CD4-positive, alpha-beta memory T cell (primary cell): ENCODE data around the gene TRIM61. TPM values are rescaled to one million over a fixed set of nuclear protein-coding genes. Genes with fewer than 3 reads are reported as not detected.
"Not testable (repeated sequence)": the region's sequence is repeated elsewhere in the genome, so short reads cannot be mapped to it uniquely, and the experiment has no call there.

Source experiments
- CTCF ChIA-PET: fragments of 350-600 bp; sonication (Branson Sonifier 250); formaldehyde crosslinking; loops from one replicate; lab custom pipeline; 2021; ENCODE audit warnings: inconsistent platforms; ENCODE audit not compliant: partially characterized antibody; lab: Charles Lee
- POLR2A ChIA-PET: fragments of 350-600 bp; sonication (Branson Sonifier 250); formaldehyde crosslinking; loops from one replicate; lab custom pipeline; 2021; ENCODE audit not compliant: partially characterized antibody; lab: Charles Lee
- DNase-seq, 5 donors: peaks; one replicate each; pipeline versions ENCODE4 v3.0.0 to v3.0.0-alpha.2; 2020 to 2022; ENCODE audit warnings: mixed read lengths in 1 of 5
- H3K27ac ChIP-seq: one replicate; pipeline ENCODE4 v1.7.0; 2013; ENCODE audit warnings: low read depth, low read length
- H3K27me3 ChIP-seq: 2 replicates; pipeline ENCODE4 v1.7.0; 2013; ENCODE audit warnings: mild to moderate bottlenecking, low read length, moderate library complexity; ENCODE audit not compliant: insufficient read depth
- H3K36me3 ChIP-seq: 2 replicates; pipeline ENCODE4 v1.7.0; 2013; ENCODE audit warnings: mild to moderate bottlenecking, low read length, moderate library complexity; ENCODE audit not compliant: insufficient read depth
- H3K4me1 ChIP-seq: 2 replicates; pipeline ENCODE4 v1.7.0; 2013; ENCODE audit warnings: mild to moderate bottlenecking, low read length, moderate library complexity; ENCODE audit not compliant: insufficient read depth
- H3K4me3 ChIP-seq, 2 donors: one replicate each; pipeline ENCODE4 v1.7.0; 2013; ENCODE audit warnings: low read length in 2 of 2, mild to moderate bottlenecking in 1 of 2
- H3K9me3 ChIP-seq, 2 donors: one replicate each; pipeline ENCODE4 v1.7.0; 2013; ENCODE audit warnings: low read length in 2 of 2, control low read depth in 1 of 2; ENCODE audit not compliant: control insufficient read depth in 1 of 2
- H3K27ac Mint-ChIP-seq, 7 donors: one replicate each; pipeline ENCODE4 v1.8.0; 2020 to 2021; ENCODE audit warnings: mixed read lengths in 7 of 7, mild to moderate bottlenecking in 6 of 7, inconsistent platforms in 3 of 7, moderate library complexity in 3 of 7
- H3K27me3 Mint-ChIP-seq, 2 donors: one replicate each; pipeline ENCODE4 v1.8.0; 2020 to 2021; ENCODE audit warnings: mixed read lengths in 2 of 2
- H3K36me3 Mint-ChIP-seq, 2 donors: one replicate each; pipeline ENCODE4 v1.8.0; 2020 to 2021; ENCODE audit warnings: mixed read lengths in 2 of 2, inconsistent platforms in 1 of 2, mild to moderate bottlenecking in 1 of 2
- H3K4me1 Mint-ChIP-seq, 4 donors: one replicate each; pipeline ENCODE4 v1.8.0; 2020 to 2021; ENCODE audit warnings: mixed read lengths in 4 of 4, mild to moderate bottlenecking in 1 of 4
- H3K4me3 Mint-ChIP-seq, 8 donors: one replicate each; pipeline ENCODE4 v1.8.0; 2020 to 2021; ENCODE audit warnings: mixed read lengths in 8 of 8, mild to moderate bottlenecking in 7 of 8, moderate library complexity in 6 of 8, inconsistent platforms in 3 of 8
- H3K9me3 Mint-ChIP-seq, 8 donors: one replicate each; pipeline ENCODE4 v1.8.0; 2020 to 2021; ENCODE audit warnings: mixed read lengths in 8 of 8, mild to moderate bottlenecking in 5 of 8, inconsistent platforms in 3 of 8, moderate library complexity in 1 of 8
- intact Hi-C: fragments of 100-400 bp; cut with micrococcal nuclease; formaldehyde crosslinking; loops from one replicate; pipeline ENCODE4 v1.15.1; 2023
- polyA plus RNA-seq, 2 donors: library from polyadenylated mRNA; unstranded; fragments of 300-500 nt; fragmentation: Illumina TruSeq; gene quantifications; one replicate each; pipeline ENCODE4 v1.2.3, GENCODE V29; 2021
- total RNA-seq, 2 experiments: library from RNA; stranded (reverse); gene quantifications; one replicate each; pipeline ENCODE4 v1.2.3, GENCODE V29; 2021

The TRIM61 gene
- total and polyA plus RNA-seq, 4 experiments from 2014 or later, result 1.1 to 1.4 (median 1.4) TPM; not detected in 1

- ChIA-PET CTCF (no interaction called here), POLR2A (no interaction called here)
- Mint-ChIP-seq H3K9me3 (peaks cover 0 to 3% (median 0%) of the 10 kb centered on the region in 8 donors), H3K4me3 (no peak overlapping the region), H3K27ac (no peak overlapping the region), H3K36me3 (no peaks in the 10 kb centered on the region), H3K4me1 (no peaks in the 10 kb centered on the region), H3K27me3 (peaks cover 12 to 25% of the 10 kb centered on the region in 2 donors)
- intact Hi-C loops, result no loop called here
- Histone ChIP-seq H3K27ac (no peak overlapping the region), H3K36me3 (no peaks in the 10 kb centered on the region), H3K4me1 (no peaks in the 10 kb centered on the region), H3K27me3 (no peaks in the 10 kb centered on the region), H3K4me3 (no peak overlapping the region), H3K9me3 (no peaks in the 10 kb centered on the region)
- DNase-seq, result no peak
Measured at GRCh38 chr4:164946810-164947209, 30.6 kb downstream of the TRIM61 start.

- H3K27ac ChIP-seq, result no peak overlapping the region
- Mint-ChIP-seq H3K9me3 (peaks cover 0 to 4% (median 0%) of the 10 kb centered on the region in 8 donors), H3K4me1 (no peaks in the 10 kb centered on the region), H3K27me3 (peaks cover 12 to 18% of the 10 kb centered on the region in 2 donors), H3K36me3 (no peaks in the 10 kb centered on the region), H3K4me3 (no peak overlapping the region), H3K27ac (no peak overlapping the region)
- H3K36me3 ChIP-seq, result no peaks in the 10 kb centered on the region
- ChIA-PET POLR2A (no interaction called here), CTCF (no interaction called here)
- H3K4me3 ChIP-seq, result no peak overlapping the region
- no peaks in the 10 kb centered on the region for H3K4me1 ChIP-seq
- intact Hi-C loops, result no loop called here
- DNase-seq, result no peak
- no peaks in the 10 kb centered on the region for H3K9me3 ChIP-seq
- H3K27me3 ChIP-seq, result no peaks in the 10 kb centered on the region
Measured at GRCh38 chr4:164945146-164945545, 32.3 kb downstream of the TRIM61 start.

- H3K27ac ChIP-seq, result no peak overlapping the region
- no peaks in the 10 kb centered on the region for H3K9me3 ChIP-seq
- H3K4me1 ChIP-seq, result no peaks in the 10 kb centered on the region
- H3K27me3 ChIP-seq, result no peaks in the 10 kb centered on the region
- DNase-seq, result no peak
- Mint-ChIP-seq H3K4me1 (no peaks in the 10 kb centered on the region), H3K27ac (no peak overlapping the region), H3K4me3 (no peak overlapping the region), H3K9me3 (peaks cover 0 to 4% (median 0%) of the 10 kb centered on the region in 8 donors), H3K36me3 (no peaks in the 10 kb centered on the region), H3K27me3 (peaks cover 18 to 19% of the 10 kb centered on the region in 2 donors)
- POLR2A ChIA-PET, result no interaction called here
- H3K4me3 ChIP-seq, result no peak overlapping the region
- CTCF ChIA-PET, result no interaction called here
- intact Hi-C loops, result no loop called here
- no peaks in the 10 kb centered on the region for H3K36me3 ChIP-seq
Measured at GRCh38 chr4:164943192-164943591, 34.3 kb downstream of the TRIM61 start.

- H3K9me3 ChIP-seq, result no peaks in the 10 kb centered on the region
- DNase-seq, result no peak
- POLR2A ChIA-PET, result no interaction called here
- H3K27ac Mint-ChIP-seq, result no peak overlapping the region
- peaks cover 0 to 4% (median 0%) of the 10 kb centered on the region in 8 donors for H3K9me3 Mint-ChIP-seq
- no peaks in the 10 kb centered on the region for H3K4me1 ChIP-seq
- no peaks in the 10 kb centered on the region for H3K27me3 ChIP-seq
- no peaks in the 10 kb centered on the region for H3K4me1 Mint-ChIP-seq
- H3K27me3 Mint-ChIP-seq, result peaks cover 20 to 28% of the 10 kb centered on the region in 2 donors
- no peak overlapping the region for H3K4me3 ChIP-seq
- H3K27ac ChIP-seq, result no peak overlapping the region
- no peak overlapping the region for H3K4me3 Mint-ChIP-seq
- no peaks in the 10 kb centered on the region for H3K36me3 ChIP-seq
- intact Hi-C loops, result no loop called here
- H3K36me3 Mint-ChIP-seq, result no peaks in the 10 kb centered on the region
- CTCF ChIA-PET, result interaction anchor here (0.7 kb wide), 1 partner anchor 194 kb away, joined by 3 read pairs; no protein-coding TSS in a partner anchor
Measured at GRCh38 chr4:164937576-164938270, 39.7 kb downstream of the TRIM61 start.

GRCh38 chr4:164935865-164936606 lies 41.4 kb downstream of the TRIM61 start:
- DNase-seq, H3K36me3 ChIP-seq, H3K4me1 Mint-ChIP-seq, H3K9me3 Mint-ChIP-seq, H3K4me3 Mint-ChIP-seq, POLR2A ChIA-PET, H3K9me3 ChIP-seq, intact Hi-C loops, H3K27ac Mint-ChIP-seq, H3K4me3 ChIP-seq, H3K27ac ChIP-seq, H3K27me3 ChIP-seq, H3K4me1 ChIP-seq, H3K36me3 Mint-ChIP-seq: not testable (repeated sequence)
- CTCF ChIA-PET, result interaction anchor here (0.9 kb wide), 1 partner anchor 8 kb away, joined by 3 read pairs; no protein-coding TSS in a partner anchor
- H3K27me3 Mint-ChIP-seq, result peaks cover 21 to 26% of the 10 kb centered on the region in 2 donors

- peaks cover 21 to 26% of the 10 kb centered on the region in 2 donors for H3K27me3 Mint-ChIP-seq
- no peaks in the 10 kb centered on the region for H3K36me3 ChIP-seq
- POLR2A ChIA-PET, result no interaction called here
- CTCF ChIA-PET, result interaction anchor here (0.9 kb wide), 1 partner anchor 9 kb away, joined by 3 read pairs; no protein-coding TSS in a partner anchor
- intact Hi-C loops, result no loop called here
- H3K27ac ChIP-seq, result no peak overlapping the region
- DNase-seq, result no peak
- no peaks in the 10 kb centered on the region for H3K9me3 Mint-ChIP-seq
- no peaks in the 10 kb centered on the region for H3K9me3 ChIP-seq
- H3K27ac Mint-ChIP-seq, result no peak overlapping the region
- no peaks in the 10 kb centered on the region for H3K36me3 Mint-ChIP-seq
- H3K4me1 ChIP-seq, result no peaks in the 10 kb centered on the region
- H3K4me3 Mint-ChIP-seq, result no peak overlapping the region
- no peak overlapping the region for H3K4me3 ChIP-seq
- H3K27me3 ChIP-seq, result no peaks in the 10 kb centered on the region
- no peaks in the 10 kb centered on the region for H3K4me1 Mint-ChIP-seq
Measured at GRCh38 chr4:164935363-164935762, 42.1 kb downstream of the TRIM61 start.

GRCh38 chr4:164933244-164933643 lies 44.2 kb downstream of the TRIM61 start:
- Mint-ChIP-seq H3K9me3 (no peaks in the 10 kb centered on the region), H3K36me3 (no peaks in the 10 kb centered on the region), H3K27ac (no peak overlapping the region), H3K27me3 (peaks cover 12 to 19% of the 10 kb centered on the region in 2 donors), H3K4me1 (no peaks in the 10 kb centered on the region), H3K4me3 (no peak overlapping the region)
- H3K4me1 ChIP-seq, result no peaks in the 10 kb centered on the region
- DNase-seq, result no peak
- H3K27ac ChIP-seq, result no peak overlapping the region
- no peaks in the 10 kb centered on the region for H3K27me3 ChIP-seq
- POLR2A ChIA-PET, result no interaction called here
- CTCF ChIA-PET, result no interaction called here
- no peaks in the 10 kb centered on the region for H3K36me3 ChIP-seq
- intact Hi-C loops, result no loop called here
- no peak overlapping the region for H3K4me3 ChIP-seq
- H3K9me3 ChIP-seq, result no peaks in the 10 kb centered on the region
